GM12891 (cell line): ENCODE measurements around the gene SHQ1.

Experiments
- DNase-seq: peaks from one replicate; pipeline ENCODE4 v3.0.0; 2011; ENCODE audit warnings: low spot score; ENCODE audit not compliant: insufficient read length
- FAIRE-seq: peaks from 2 replicates; lab custom pipeline; 2011; peaks lifted over from hg19 to GRCh38; lab: Jason Lieb, UNC
- PAX5 ChIP-seq: IDR thresholded peaks from 2 replicates; pipeline ENCODE4 v1.6.1; 2011; ENCODE audit warnings: low read length, moderate library complexity, mild to moderate bottlenecking; ENCODE audit not compliant: insufficient read depth, severe bottlenecking
- POLR2A ChIP-seq: IDR thresholded peaks from 2 replicates; pipeline ENCODE4 v1.6.1; 2011; ENCODE audit warnings: low read depth, low read length, control low read depth
- POLR2AphosphoS5 ChIP-seq: IDR thresholded peaks from 2 replicates; pipeline ENCODE4 v1.6.1; 2011; ENCODE audit warnings: low read depth, low read length, control low read depth
- POU2F2 ChIP-seq: IDR thresholded peaks from 2 replicates; pipeline ENCODE4 v1.6.1; 2011; ENCODE audit warnings: low read depth, mild to moderate bottlenecking, control low read depth, low read length, moderate library complexity
- SPI1 ChIP-seq: IDR thresholded peaks from 2 replicates; pipeline ENCODE4 v1.6.1; 2011; ENCODE audit warnings: low read depth, low read length, control low read depth
- TAF1 ChIP-seq: IDR thresholded peaks from 2 replicates; pipeline ENCODE4 v1.6.1; 2011; ENCODE audit warnings: low read depth, low read length, control low read depth

The SHQ1 gene

GRCh38 chr3:72784226-72784625, 64.0 kb downstream of the SHQ1 start:
- no peak for TF ChIP-seq POLR2A
- TF ChIP-seq POU2F2, result no peak
- no peak for TF ChIP-seq SPI1
- TF ChIP-seq PAX5, result no peak
- TF ChIP-seq POLR2AphosphoS5, result no peak
- no peak for TF ChIP-seq TAF1
- DNase-seq (no peak), FAIRE-seq (no peak)

- TF ChIP-seq POLR2AphosphoS5, result no peak
- no peak for TF ChIP-seq TAF1
- TF ChIP-seq PAX5, result no peak
- TF ChIP-seq SPI1, result no peak
- no peak for TF ChIP-seq POLR2A
- TF ChIP-seq POU2F2, result no peak
- DNase-seq, result no peak
- FAIRE-seq, result no peak
Measured at GRCh38 chr3:72782521-72782920, 65.7 kb downstream of the SHQ1 start.

GRCh38 chr3:72769758-72770540, 78.3 kb downstream of the SHQ1 start:
- FAIRE-seq, result no peak
- DNase-seq, result no peak

GRCh38 chr3:72768936-72769335, 79.3 kb downstream of the SHQ1 start:
- no peak for FAIRE-seq
- TF ChIP-seq POU2F2 (no peak), POLR2A (no peak), SPI1 (no peak), POLR2AphosphoS5 (no peak), PAX5 (no peak), TAF1 (no peak)
- DNase-seq, result no peak

More at GRCh38 chr3:72769758-72770540, 78.3 kb downstream of the SHQ1 start:
- TF ChIP-seq POLR2A (no peak), POU2F2 (no peak), SPI1 (no peak), PAX5 (no peak), TAF1 (no peak), POLR2AphosphoS5 (no peak)

- TF ChIP-seq TAF1 (no peak), SPI1 (no peak), POLR2A (no peak), PAX5 (no peak), POLR2AphosphoS5 (no peak)
- no peak for FAIRE-seq
- no peak for DNase-seq
Measured at GRCh38 chr3:72768481-72768880, 79.8 kb downstream of the SHQ1 start.

- FAIRE-seq (no peak), DNase-seq (no peak)
- TF ChIP-seq PAX5, result no peak
- TF ChIP-seq POU2F2, result no peak
- TF ChIP-seq POLR2AphosphoS5, result no peak
- no peak for TF ChIP-seq SPI1
- no peak for TF ChIP-seq POLR2A
- TF ChIP-seq TAF1, result no peak
Measured at GRCh38 chr3:72768006-72768441, 80.2 kb downstream of the SHQ1 start.

- TF ChIP-seq POLR2AphosphoS5, result no peak
- no peak for TF ChIP-seq POU2F2
- TF ChIP-seq POLR2A, result no peak
- TF ChIP-seq TAF1, result no peak
- TF ChIP-seq PAX5, result no peak
- TF ChIP-seq SPI1, result no peak
- FAIRE-seq, result no peak
- DNase-seq, result no peak
Measured at GRCh38 chr3:72766866-72767265, 81.4 kb downstream of the SHQ1 start.

GRCh38 chr3:72763751-72764440, 84.3 kb downstream of the SHQ1 start:
- no peak for TF ChIP-seq POU2F2
- no peak for TF ChIP-seq PAX5
- TF ChIP-seq POLR2AphosphoS5, result no peak
- no peak for TF ChIP-seq TAF1
- TF ChIP-seq SPI1, result no peak
- no peak for TF ChIP-seq POLR2A
- no peak for FAIRE-seq
- no peak for DNase-seq

GRCh38 chr3:72761410-72761809, 86.8 kb downstream of the SHQ1 start:
- TF ChIP-seq POLR2AphosphoS5, result no peak
- no peak for TF ChIP-seq POLR2A
- TF ChIP-seq PAX5, result no peak
- no peak for TF ChIP-seq TAF1
- TF ChIP-seq POU2F2, result no peak
- TF ChIP-seq SPI1, result no peak
- no peak for FAIRE-seq
- DNase-seq, result no peak

- TF ChIP-seq POLR2AphosphoS5 (no peak), POU2F2 (no peak), TAF1 (no peak), SPI1 (no peak), PAX5 (no peak), POLR2A (no peak)
- DNase-seq (no peak), FAIRE-seq (no peak)
Measured at GRCh38 chr3:72760225-72760624, 88.0 kb downstream of the SHQ1 start.
